Liver (tissue), 3 donors: Measurements from ENCODE around the gene NTM.

Experiments
- EGR1 ChIP-seq, 2 donors: IDR thresholded peaks; 2 replicates each; pipeline ENCODE4 v1.6.1; 2016 to 2018; ENCODE audit warnings: antibody characterized with exemption in 2 of 2, low read depth in 2 of 2
- FOXA1 ChIP-seq: IDR thresholded peaks from 2 replicates; pipeline ENCODE4 v1.6.1; 2016; ENCODE audit warnings: antibody characterized with exemption
- FOXA2 ChIP-seq: IDR thresholded peaks from 2 replicates; pipeline ENCODE4 v1.6.1; 2016; ENCODE audit warnings: antibody characterized with exemption
- GABPA ChIP-seq, 2 donors: IDR thresholded peaks in 1 of 2; conservative IDR thresholded peaks in 1 of 2; 2 replicates each; pipeline ENCODE4 v1.6.1; 2016; ENCODE audit warnings: antibody characterized with exemption in 2 of 2, mild to moderate bottlenecking in 1 of 2, moderate library complexity in 1 of 2
- HNF4A ChIP-seq, 2 donors: conservative IDR thresholded peaks; 2 replicates each; pipeline ENCODE4 v1.6.1; 2016; ENCODE audit warnings: antibody characterized with exemption in 2 of 2, mild to moderate bottlenecking in 2 of 2
- RAD21 ChIP-seq, 2 donors: IDR thresholded peaks; 2 replicates each; pipeline ENCODE4 v1.6.1; 2016; ENCODE audit warnings: antibody characterized with exemption in 2 of 2, mild to moderate bottlenecking in 2 of 2
- RXRA ChIP-seq, 2 donors: IDR thresholded peaks; 2 replicates each; pipeline ENCODE4 v1.6.1; 2017 to 2018; ENCODE audit warnings: antibody characterized with exemption in 2 of 2, mild to moderate bottlenecking in 1 of 2
- SP1 ChIP-seq: IDR thresholded peaks from 2 replicates; pipeline ENCODE4 v1.6.1; 2018; ENCODE audit warnings: antibody characterized with exemption, mild to moderate bottlenecking
- TAF1 ChIP-seq: conservative IDR thresholded peaks from 2 replicates; pipeline ENCODE4 v1.6.1; 2016; ENCODE audit warnings: antibody characterized with exemption, mild to moderate bottlenecking
- YY1 ChIP-seq: IDR thresholded peaks from 2 replicates; pipeline ENCODE4 v1.6.1; 2016; ENCODE audit warnings: antibody characterized with exemption, mild to moderate bottlenecking
- TF ChIP-seq, protein P1 (sequence below): fragments of 150-350 bp; IDR thresholded peaks from 2 replicates; pipeline ENCODE4 v1.5.1; 2017; ENCODE audit warnings: improper control_type of control experiment, low read depth, low read length; ENCODE audit not compliant: missing input control
- TF ChIP-seq, protein P2 (sequence below): IDR thresholded peaks from 2 replicates; pipeline ENCODE4 v1.6.1; 2016; ENCODE audit warnings: antibody characterized with exemption
- TF ChIP-seq, protein P3 (sequence below): IDR thresholded peaks from 2 replicates; pipeline ENCODE4 v1.6.1; 2016; ENCODE audit warnings: antibody characterized with exemption, mild to moderate bottlenecking
- TF ChIP-seq, protein P4 (sequence below): IDR thresholded peaks from 2 replicates; pipeline ENCODE4 v1.6.1; 2016; ENCODE audit warnings: antibody characterized with exemption
- donor health status: healthy.
- donor health status: healthy.

DNA sequence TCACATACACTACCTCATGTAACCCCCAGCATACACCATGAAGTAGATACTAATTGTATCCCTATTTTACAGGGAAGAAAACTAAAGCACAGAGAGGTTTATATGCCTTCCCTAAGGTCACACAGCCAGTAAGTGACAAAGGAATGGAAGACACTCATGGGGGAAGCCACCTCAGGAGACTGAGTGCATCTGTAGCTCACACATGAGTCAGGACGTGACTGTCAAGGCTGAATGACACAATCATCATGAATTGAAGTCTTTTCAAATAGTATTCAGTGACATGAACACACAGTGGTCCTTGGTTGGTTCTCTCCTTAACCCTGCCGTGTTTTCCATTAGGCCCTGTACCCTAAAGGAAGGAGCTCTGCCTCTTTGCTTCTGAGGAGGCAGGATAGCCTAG lies 463.0 kb downstream of the NTM start:
- TF ChIP-seq, protein P1, sequence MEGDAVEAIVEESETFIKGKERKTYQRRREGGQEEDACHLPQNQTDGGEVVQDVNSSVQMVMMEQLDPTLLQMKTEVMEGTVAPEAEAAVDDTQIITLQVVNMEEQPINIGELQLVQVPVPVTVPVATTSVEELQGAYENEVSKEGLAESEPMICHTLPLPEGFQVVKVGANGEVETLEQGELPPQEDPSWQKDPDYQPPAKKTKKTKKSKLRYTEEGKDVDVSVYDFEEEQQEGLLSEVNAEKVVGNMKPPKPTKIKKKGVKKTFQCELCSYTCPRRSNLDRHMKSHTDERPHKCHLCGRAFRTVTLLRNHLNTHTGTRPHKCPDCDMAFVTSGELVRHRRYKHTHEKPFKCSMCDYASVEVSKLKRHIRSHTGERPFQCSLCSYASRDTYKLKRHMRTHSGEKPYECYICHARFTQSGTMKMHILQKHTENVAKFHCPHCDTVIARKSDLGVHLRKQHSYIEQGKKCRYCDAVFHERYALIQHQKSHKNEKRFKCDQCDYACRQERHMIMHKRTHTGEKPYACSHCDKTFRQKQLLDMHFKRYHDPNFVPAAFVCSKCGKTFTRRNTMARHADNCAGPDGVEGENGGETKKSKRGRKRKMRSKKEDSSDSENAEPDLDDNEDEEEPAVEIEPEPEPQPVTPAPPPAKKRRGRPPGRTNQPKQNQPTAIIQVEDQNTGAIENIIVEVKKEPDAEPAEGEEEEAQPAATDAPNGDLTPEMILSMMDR = no peak
- TF ChIP-seq FOXA2 (no peak), YY1 (no peak), FOXA1 (no peak), GABPA (IDR thresholded peaks at IDR 0.05 in 1 of 2, conservative IDR thresholded peaks at IDR 0.05 in 1 of 2) (no peak), RXRA (IDR thresholded peaks at IDR 0.05) (no peak), EGR1 (IDR thresholded peaks at IDR 0.05; ENCODE audit: low read depth in 2 of 2) (no peak), RAD21 (IDR thresholded peaks at IDR 0.05) (no peak), TAF1 (no peak), SP1 (no peak), HNF4A (conservative IDR thresholded peaks at IDR 0.05) (no peak)
- TF ChIP-seq, protein P2, sequence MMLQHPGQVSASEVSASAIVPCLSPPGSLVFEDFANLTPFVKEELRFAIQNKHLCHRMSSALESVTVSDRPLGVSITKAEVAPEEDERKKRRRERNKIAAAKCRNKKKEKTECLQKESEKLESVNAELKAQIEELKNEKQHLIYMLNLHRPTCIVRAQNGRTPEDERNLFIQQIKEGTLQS = no peak
- TF ChIP-seq, protein P3, sequence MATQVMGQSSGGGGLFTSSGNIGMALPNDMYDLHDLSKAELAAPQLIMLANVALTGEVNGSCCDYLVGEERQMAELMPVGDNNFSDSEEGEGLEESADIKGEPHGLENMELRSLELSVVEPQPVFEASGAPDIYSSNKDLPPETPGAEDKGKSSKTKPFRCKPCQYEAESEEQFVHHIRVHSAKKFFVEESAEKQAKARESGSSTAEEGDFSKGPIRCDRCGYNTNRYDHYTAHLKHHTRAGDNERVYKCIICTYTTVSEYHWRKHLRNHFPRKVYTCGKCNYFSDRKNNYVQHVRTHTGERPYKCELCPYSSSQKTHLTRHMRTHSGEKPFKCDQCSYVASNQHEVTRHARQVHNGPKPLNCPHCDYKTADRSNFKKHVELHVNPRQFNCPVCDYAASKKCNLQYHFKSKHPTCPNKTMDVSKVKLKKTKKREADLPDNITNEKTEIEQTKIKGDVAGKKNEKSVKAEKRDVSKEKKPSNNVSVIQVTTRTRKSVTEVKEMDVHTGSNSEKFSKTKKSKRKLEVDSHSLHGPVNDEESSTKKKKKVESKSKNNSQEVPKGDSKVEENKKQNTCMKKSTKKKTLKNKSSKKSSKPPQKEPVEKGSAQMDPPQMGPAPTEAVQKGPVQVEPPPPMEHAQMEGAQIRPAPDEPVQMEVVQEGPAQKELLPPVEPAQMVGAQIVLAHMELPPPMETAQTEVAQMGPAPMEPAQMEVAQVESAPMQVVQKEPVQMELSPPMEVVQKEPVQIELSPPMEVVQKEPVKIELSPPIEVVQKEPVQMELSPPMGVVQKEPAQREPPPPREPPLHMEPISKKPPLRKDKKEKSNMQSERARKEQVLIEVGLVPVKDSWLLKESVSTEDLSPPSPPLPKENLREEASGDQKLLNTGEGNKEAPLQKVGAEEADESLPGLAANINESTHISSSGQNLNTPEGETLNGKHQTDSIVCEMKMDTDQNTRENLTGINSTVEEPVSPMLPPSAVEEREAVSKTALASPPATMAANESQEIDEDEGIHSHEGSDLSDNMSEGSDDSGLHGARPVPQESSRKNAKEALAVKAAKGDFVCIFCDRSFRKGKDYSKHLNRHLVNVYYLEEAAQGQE = no peak
- TF ChIP-seq, protein P4, sequence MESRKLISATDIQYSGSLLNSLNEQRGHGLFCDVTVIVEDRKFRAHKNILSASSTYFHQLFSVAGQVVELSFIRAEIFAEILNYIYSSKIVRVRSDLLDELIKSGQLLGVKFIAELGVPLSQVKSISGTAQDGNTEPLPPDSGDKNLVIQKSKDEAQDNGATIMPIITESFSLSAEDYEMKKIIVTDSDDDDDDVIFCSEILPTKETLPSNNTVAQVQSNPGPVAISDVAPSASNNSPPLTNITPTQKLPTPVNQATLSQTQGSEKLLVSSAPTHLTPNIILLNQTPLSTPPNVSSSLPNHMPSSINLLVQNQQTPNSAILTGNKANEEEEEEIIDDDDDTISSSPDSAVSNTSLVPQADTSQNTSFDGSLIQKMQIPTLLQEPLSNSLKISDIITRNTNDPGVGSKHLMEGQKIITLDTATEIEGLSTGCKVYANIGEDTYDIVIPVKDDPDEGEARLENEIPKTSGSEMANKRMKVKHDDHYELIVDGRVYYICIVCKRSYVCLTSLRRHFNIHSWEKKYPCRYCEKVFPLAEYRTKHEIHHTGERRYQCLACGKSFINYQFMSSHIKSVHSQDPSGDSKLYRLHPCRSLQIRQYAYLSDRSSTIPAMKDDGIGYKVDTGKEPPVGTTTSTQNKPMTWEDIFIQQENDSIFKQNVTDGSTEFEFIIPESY = no peak
